ENCODE measurements around the gene SERPINE2.
A peak's percentile ranks its signal among the peaks of the same experiment; 100 is the strongest.

GRCh38 chr2:223970343-223971128 is 68.5 kb downstream of the SERPINE2 start:
- TF ChIP-seq CTCF (conservative IDR thresholded peaks at IDR 0.05): peak; percentile 90
- TF ChIP-seq ZFX (IDR thresholded peaks at IDR 0.05): no peak
